NCI-H510A treated with DMSO at 0.1 percent for 48 hours (cell line): ENCODE data around the gene MMS19.
"Not testable (repeated sequence)": the region's sequence is repeated elsewhere in the genome, so short reads cannot be mapped to it uniquely, and the experiment has no call there.

ENCODE experiments used
- DNase-seq: peaks from one replicate; lab custom pipeline; 2025; lab: John Stamatoyannopoulos, UW

MMS19 gene

GRCh38 chr10:97528876-97529275 is 30.7 kb upstream of the MMS19 start:
- DNase-seq = not testable (repeated sequence)

DNA sequence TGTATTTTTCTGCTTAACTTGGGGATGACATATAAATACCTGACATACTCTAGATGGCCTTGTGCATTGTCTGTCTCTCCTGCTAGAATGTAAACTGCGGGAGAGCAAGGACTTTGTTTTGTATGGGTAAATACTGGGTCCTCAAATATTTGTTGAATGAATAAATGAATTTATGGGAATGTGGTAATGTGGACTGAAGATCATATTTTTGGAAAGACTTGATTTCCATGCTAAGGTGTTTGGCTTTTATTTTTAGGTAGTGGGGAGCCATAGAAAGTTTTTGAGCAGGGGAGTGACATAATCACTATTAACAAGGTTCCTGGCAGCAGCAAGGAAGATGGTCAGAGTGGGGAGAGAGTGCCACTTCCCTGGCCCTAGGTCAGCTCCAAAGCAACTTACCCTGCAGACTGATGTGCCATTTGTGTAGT is 27.5 kb upstream of the MMS19 start:
- no peak for DNase-seq

DNA sequence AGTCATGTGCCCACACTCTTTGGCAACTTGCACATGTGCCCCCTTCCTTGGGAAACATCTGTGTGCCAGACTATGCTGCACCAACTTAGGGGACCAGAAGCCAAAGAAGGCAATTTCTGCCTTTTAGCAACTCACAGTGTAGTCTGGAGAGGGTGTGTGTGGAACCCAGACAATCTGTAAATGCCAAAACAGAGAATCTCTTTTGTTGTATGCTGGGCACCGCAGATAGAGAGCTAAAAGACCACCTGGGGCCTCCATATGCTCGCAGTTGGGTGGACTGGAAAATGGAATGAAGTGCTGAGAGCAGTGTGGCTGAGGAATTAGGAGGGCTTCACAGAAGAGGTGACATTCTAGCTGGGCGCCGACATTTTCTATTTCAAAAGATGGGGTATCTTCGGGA is 26.9 kb upstream of the MMS19 start:
- no peak for DNase-seq

- peak; percentile 25 for DNase-seq
Measured at GRCh38 chr10:97522937-97523336, 24.7 kb upstream of the MMS19 start.

GRCh38 chr10:97522071-97522470 is 23.8 kb upstream of the MMS19 start:
- no peak for DNase-seq

GRCh38 chr10:97520978-97521761 is 22.9 kb upstream of the MMS19 start:
- DNase-seq = peak; percentile 79

- DNase-seq = no peak
Measured at GRCh38 chr10:97520520-97520919, 22.3 kb upstream of the MMS19 start.

DNA sequence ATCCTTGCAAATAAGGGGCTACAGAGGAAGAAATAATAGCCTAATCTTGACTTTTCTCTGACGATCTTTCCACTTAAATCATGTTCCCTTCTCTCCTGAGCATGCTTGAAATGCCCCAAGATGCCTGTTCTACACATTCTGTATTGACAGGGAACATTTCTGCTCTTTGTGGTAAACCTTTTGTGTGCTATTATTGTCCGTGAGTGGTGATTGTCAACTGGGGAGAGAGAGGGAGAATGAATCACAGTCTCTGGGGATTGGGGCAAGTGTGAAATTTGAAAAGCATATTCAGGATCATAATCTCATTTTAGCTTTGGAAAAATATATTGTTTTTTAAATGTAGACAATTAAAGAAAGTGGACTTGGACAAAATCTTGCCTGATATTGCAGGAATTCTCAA is 21.1 kb upstream of the MMS19 start:
- no peak for DNase-seq

DNA sequence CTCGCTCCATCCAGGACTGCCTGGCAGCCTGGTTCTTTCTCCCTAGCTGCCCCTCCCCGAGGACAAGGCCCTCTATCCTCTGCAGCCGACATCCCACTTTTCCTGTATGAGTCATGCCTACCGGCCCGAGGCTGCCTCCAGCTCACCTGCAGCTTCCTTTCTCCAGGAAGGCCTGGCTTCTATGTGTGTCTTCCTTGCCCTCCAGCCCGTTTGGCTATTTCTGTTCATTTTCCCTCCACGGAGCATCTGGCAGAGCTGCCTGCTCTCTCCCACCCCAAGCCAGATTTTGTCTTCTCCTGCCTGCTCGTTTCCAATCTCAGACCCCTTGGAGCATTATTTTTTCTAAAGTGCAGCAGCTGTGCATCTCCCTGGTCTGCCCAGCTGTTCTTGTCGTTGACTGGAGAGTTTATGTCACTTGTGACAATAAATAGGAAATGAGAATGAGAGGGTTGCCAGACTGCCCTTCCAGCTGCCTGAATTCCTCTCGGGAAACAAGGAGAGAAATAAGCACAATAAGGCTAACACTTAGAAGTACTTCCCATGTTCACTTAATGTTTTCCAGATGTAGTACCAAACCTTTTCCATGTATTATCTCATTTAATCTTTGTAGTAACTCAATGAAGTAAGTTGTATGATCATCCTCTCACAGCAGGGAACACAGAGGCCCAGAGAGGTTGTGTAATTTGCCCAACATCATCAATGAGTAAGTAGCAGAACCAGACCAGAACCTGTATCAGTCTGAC is 20.2 kb upstream of the MMS19 start:
- DNase-seq = peak; percentile 52

DNA sequence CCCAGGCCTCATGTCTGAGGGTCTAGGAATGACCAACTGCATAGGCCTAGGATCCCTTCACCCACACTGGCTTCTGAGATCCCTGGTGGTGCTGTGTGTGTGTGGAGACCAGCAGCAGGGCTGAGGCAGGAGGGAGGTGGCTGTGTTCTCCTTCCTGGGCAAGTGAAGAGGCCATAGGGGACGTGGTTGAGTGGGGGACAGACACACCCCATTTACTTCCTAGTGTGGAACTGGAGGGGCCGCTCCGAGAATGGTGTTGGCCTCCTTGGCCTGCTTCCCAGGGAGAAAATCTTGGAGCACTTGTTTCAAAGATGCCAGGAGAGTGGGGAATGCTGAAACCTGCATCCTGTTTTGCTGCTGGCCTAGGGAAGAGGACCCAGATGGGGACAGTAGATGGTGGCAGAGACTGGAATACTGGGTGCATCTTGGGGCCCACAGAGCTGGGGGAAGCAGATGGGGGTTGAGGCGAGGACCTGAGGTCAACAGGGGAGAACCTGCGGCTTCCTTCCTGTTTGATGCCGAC is 19.6 kb upstream of the MMS19 start:
- no peak for DNase-seq

- DNase-seq = no peak
Measured at GRCh38 chr10:97517096-97517750, 19.0 kb upstream of the MMS19 start.

DNA sequence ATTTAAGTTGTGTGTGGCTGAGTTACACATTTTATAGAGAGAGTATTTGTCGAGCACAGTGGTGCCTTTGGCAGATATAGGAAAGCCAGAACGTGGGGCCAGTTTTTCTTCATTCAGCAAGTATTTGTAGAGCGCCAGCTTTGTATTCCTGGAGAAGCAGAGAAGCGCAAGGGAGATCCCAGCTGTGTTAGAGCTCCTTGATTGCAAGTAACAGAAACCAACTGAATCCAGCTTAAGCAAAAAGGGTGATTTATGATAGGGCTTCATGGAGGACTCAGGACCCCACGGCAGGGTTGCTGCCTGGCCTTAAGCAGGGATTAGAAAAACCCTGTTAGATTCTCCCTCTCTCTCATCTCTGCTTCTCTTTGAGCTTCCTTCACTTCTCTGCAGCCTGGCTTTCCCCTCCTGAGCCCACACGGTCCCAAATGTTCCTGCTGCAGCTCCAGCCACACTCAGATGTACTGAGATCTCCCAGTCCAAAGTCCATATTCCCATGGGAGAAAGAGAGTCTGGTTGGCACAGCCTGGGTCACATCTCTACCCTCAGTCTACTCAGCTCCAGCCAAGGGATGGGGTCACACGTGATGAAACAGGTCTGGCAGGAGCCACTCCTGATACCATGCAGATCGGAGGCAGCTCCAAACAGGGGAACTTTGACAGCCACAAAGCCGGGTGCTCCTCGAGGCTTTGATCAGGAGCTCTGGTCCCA is 17.2 kb upstream of the MMS19 start:
- DNase-seq = peak; percentile 11

DNA sequence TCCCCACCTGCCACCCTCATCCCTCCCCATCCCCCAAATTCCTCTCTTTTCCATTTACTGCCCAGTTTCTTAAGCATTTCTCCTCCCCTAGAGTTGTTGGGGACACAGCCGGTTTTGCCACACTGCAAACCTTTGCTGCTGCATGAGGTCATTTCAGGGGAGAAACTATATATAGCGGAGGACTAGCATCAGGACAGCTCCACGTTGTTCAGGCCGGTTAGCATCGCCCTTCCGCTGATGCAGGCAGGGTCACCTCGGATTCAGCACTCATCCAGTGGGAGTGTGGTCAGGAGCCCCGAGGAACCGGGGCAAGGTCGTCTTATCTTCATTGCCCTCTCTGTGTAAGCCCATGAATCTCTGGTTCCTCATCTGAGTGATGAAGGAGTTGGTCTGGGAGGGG is 16.1 kb upstream of the MMS19 start:
- no peak for DNase-seq

DNA sequence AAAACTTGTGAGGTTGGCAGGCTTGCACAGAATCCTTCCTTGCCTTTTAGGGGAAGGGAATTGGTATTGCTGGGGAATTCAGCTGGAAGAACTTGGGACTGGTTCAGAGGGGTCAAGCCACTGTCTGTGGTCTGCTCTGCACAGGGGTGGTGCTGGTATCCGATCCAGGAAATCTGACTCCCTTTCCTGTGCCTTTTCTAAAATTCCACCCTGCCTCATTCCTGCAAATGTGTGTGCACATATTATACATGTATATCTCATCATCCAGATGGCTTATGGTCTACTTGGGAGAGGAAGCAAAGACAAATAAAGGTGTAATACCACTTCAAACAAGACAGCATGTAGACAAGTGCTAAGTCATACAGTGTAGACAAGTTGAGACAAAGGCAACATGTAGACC is 14.8 kb upstream of the MMS19 start:
- peak; percentile 11 for DNase-seq

DNA sequence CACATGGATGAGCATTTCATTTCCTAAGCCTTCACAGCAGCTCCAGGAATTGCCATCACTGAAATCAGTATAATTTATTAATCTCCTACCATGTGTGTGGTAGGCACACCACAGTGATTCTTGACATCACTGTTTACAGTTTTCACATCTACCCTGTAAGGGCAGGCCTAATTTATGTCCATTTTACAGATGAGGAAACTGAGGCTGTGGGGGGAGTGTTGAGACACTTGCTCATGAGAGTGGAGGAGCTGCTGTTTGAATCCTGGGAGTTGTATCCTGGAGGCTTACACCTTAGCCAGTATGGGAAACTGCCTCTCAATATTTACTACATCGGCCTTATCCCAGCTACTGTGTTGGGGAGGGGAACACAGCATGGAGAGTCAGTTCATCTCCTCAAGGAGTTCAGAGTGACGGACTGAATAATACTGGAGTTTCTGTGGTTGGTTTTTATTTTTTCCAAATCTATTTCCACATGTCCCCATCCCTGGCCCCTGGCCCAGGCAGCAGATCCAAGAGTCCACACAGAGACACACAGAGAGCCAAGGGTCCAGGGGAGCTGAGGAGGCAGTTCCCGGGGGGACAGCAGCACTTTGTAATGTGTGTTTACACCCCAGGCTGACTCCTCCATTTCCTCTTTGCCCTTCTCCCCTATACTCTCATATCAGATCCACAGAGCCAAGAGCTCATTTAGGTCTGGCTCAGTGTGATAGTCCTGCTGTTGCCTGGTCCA is 13.7 kb upstream of the MMS19 start:
- DNase-seq = no peak

- no peak for DNase-seq
Measured at GRCh38 chr10:97510686-97511085, 12.5 kb upstream of the MMS19 start.

GRCh38 chr10:97509120-97509680 is 11.0 kb upstream of the MMS19 start:
- DNase-seq = no peak

- DNase-seq = no peak
Measured at GRCh38 chr10:97508342-97508741, 10.1 kb upstream of the MMS19 start.

GRCh38 chr10:97506199-97506991 is 8.2 kb upstream of the MMS19 start:
- no peak for DNase-seq

GRCh38 chr10:97505152-97505551 is 6.9 kb upstream of the MMS19 start:
- no peak for DNase-seq
